ENCODE measurements around the gene FBXO33.

FBXO33 gene

DNA sequence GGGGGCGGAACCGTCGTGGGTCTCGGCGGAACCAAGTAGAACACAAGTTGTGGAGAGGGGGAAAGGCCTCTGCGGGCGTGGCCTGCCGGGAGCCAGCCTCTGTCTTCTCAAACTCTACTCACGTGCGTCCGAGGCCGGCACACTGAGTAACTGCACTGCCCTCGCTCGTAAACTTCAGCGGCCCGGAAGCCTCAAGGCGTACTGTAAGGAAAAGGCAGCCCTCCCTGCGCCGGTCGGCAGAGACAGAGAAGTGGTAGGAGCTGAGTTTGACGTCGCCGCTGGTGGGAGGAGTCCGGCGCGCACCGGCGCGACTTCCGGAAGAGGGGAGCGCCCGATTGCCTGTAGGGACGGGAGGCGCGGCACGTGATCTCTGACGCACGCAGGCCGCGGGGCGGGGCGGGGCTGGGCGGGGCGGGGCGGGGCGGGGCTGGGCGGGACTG lies at the start of gene FBXO33:
FBXO33 (minus strand) TSS at position 255 of the 440 bp plus-strand sequence. CDS start 271 bp downstream, outside the sequence.
- CTCF ChIA-PET: interaction anchor here (1.0 kb wide), 1 partner anchor 201 kb away, joined by 4 read pairs; no protein-coding TSS in a partner anchor

DNA sequence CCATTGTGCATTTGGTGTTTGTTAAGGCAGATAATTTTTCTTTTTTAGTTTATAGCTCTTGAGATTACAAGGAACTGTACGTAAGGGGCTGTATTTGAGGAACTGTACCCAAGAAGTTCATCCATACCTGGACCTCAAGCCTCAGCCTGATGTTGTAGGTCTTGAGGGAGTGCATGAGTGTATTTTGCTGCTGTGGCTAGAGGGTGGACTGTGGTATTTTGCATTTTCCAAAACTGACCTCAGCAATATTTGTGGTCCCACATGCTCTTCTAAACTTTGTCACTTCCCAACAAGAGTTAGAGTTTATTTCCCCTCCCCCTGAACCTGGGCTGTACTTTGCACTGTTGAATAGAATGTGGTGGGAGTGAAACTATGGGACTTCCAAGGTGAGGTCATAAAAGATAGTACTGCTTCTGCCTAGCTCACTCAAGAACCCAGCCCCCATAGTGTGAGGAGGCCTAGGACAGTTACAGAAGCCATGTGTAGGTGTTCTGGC lies 42.2 kb upstream of the FBXO33 start:
- POLR2A ChIA-PET: no interaction called here
- no peak overlapping the region for H3K4me3 ChIP-seq (ENCODE audit: low read depth, low read length)
- CTCF ChIA-PET: no interaction called here
- TF ChIP-seq, protein P1, sequence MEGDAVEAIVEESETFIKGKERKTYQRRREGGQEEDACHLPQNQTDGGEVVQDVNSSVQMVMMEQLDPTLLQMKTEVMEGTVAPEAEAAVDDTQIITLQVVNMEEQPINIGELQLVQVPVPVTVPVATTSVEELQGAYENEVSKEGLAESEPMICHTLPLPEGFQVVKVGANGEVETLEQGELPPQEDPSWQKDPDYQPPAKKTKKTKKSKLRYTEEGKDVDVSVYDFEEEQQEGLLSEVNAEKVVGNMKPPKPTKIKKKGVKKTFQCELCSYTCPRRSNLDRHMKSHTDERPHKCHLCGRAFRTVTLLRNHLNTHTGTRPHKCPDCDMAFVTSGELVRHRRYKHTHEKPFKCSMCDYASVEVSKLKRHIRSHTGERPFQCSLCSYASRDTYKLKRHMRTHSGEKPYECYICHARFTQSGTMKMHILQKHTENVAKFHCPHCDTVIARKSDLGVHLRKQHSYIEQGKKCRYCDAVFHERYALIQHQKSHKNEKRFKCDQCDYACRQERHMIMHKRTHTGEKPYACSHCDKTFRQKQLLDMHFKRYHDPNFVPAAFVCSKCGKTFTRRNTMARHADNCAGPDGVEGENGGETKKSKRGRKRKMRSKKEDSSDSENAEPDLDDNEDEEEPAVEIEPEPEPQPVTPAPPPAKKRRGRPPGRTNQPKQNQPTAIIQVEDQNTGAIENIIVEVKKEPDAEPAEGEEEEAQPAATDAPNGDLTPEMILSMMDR (IDR thresholded peaks at IDR 0.05; ENCODE audit: insufficient read depth, low read length, missing control alignments): no peak
- DNase-seq (ENCODE audit: low read depth, low spot score): no peak

More for the DNA sequence above, at the start of gene FBXO33:
- TF ChIP-seq, protein P1 (IDR thresholded peaks at IDR 0.05; ENCODE audit: insufficient read depth, low read length, missing control alignments): no peak
- DNase-seq (ENCODE audit: low read depth, low spot score): peak; percentile 74
- POLR2A ChIA-PET: interaction anchor here (0.6 to 2.3 kb wide), 5 partner anchors 15 to 329 kb away, joined by 3 to 19 read pairs (median 3); partner anchors contain the start of genes SEC23A and TRAPPC6B
- H3K4me3 ChIP-seq (ENCODE audit: low read depth, low read length): peak within 1 kb of the TSS; percentile 89

GRCh38 chr14:39472078-39472477 lies 39.8 kb upstream of the FBXO33 start:
- H3K4me3 ChIP-seq (ENCODE audit: low read depth, low read length): no peak overlapping the region
- TF ChIP-seq, protein P1 (IDR thresholded peaks at IDR 0.05; ENCODE audit: insufficient read depth, low read length, missing control alignments): no peak
- DNase-seq (ENCODE audit: low read depth, low spot score): no peak
- POLR2A ChIA-PET: no interaction called here
- CTCF ChIA-PET: no interaction called here

DNA sequence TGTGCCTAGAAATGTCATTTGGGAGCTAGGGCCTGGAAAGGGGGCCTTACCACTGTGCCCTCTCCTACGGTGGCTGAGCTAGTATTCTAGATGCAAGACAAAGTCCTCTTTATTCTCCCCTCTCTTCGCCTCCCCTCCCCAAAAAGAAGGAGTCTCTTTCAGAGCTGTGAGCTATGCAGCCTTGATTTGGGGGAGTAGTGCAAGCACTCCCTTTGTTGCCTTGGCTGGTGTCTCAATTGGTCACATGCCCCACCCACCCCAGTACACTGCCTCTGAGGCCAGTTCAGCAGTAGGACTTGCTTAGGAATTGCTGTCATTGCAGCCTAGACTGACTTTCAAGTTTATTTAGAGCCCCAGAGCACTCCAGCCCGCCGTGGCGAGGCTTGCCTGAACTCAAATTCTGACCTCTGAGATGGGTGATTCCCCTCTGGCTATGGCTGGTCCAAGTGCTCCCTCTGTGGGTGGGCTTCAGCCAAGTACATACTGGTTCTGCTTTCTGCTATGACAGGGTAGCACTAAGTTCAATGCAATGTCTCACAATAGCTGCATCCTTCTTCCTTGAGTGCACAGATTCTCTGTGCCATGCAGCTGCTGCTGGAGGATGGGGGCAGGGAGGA lies 37.0 kb upstream of the FBXO33 start:
- DNase-seq (ENCODE audit: low read depth, low spot score): no peak

DNA sequence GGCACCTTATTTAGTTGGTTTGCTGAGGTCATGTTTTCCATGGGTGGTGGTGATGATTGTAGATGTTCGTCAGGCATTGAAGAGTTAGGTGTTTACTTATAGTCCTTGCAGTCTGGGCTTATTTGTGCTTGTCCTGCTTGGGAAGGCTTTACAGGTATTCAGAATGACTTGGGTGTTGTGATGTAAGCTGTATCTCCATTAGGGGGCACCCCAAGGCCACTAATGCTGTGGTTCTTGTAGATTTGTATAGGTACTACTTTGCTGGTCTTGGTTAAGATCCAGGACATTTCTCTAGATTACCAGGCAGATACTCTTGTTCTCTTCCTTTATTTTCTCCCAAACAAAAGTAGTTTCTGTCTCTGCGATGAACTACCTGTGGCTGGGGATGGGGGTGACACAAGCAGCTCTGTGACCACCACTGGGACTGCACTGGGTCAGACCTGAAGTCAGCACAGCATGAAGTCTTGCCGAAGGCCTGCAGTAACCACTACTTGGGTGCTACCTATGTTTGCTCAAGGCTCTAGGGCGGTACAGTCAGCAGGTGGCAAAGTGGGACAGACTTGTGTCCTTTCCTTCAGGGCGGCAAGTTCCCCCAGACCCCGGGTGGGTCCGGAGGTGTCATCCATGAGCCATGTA lies 35.8 kb upstream of the FBXO33 start:
- TF ChIP-seq, protein P1 (IDR thresholded peaks at IDR 0.05; ENCODE audit: insufficient read depth, low read length, missing control alignments): peak; percentile 25
- H3K4me3 ChIP-seq (ENCODE audit: low read depth, low read length): no peak overlapping the region
- ChIA-PET CTCF (interaction anchor here (0.6 to 0.9 kb wide), 2 partner anchors 21 to 184 kb away, joined by 3 read pairs; no protein-coding TSS in a partner anchor), POLR2A (no interaction called here)
- no peak for DNase-seq (ENCODE audit: low read depth, low spot score)

More for the DNA sequence above, 37.0 kb upstream of the FBXO33 start:
- no peak overlapping the region for H3K4me3 ChIP-seq (ENCODE audit: low read depth, low read length)
- POLR2A ChIA-PET: no interaction called here
- TF ChIP-seq, protein P1 (IDR thresholded peaks at IDR 0.05; ENCODE audit: insufficient read depth, low read length, missing control alignments): no peak
- CTCF ChIA-PET: no interaction called here

GRCh38 chr14:39459795-39460478 lies 27.7 kb upstream of the FBXO33 start:
- CTCF ChIA-PET: no interaction called here
- DNase-seq (ENCODE audit: low read depth, low spot score): no peak
- POLR2A ChIA-PET: no interaction called here
- TF ChIP-seq, protein P1 (IDR thresholded peaks at IDR 0.05; ENCODE audit: insufficient read depth, low read length, missing control alignments): no peak
- no peak overlapping the region for H3K4me3 ChIP-seq (ENCODE audit: low read depth, low read length)

All from AG04449 (cell line).